Activated naive CD8-positive, alpha-beta T cell treated with anti-CD3 and anti-CD28 coated beads, Interleukin-2, amount 50 U/mL, for 24 hours (primary cell): ENCODE data around the gene CD81.

ENCODE experiments used
- ATAC-seq: fragments of 150-1000 bp; cut with Tn5 transposase; one replicate; pipeline ENCODE4 v1.10.0; 2021
- DNase-seq: peaks from one replicate; pipeline ENCODE4 v3.0.0; 2021
- H3K27ac Mint-ChIP-seq: one replicate; pipeline ENCODE4 v1.8.0; 2021; ENCODE audit warnings: mild to moderate bottlenecking, mixed read lengths
- H3K27me3 Mint-ChIP-seq: one replicate; pipeline ENCODE4 v1.8.0; 2021; ENCODE audit warnings: mixed read lengths
- H3K36me3 Mint-ChIP-seq: one replicate; pipeline ENCODE4 v1.8.0; 2021; ENCODE audit warnings: low read depth, mixed read lengths
- H3K4me1 Mint-ChIP-seq: one replicate; pipeline ENCODE4 v1.8.0; 2021; ENCODE audit warnings: mixed read lengths
- H3K4me3 Mint-ChIP-seq: one replicate; pipeline ENCODE4 v1.8.0; 2021; ENCODE audit warnings: mild to moderate bottlenecking, moderate library complexity, mixed read lengths
- H3K9me3 Mint-ChIP-seq: one replicate; pipeline ENCODE4 v1.8.0; 2021; ENCODE audit warnings: mixed read lengths

Gene CD81

DNA sequence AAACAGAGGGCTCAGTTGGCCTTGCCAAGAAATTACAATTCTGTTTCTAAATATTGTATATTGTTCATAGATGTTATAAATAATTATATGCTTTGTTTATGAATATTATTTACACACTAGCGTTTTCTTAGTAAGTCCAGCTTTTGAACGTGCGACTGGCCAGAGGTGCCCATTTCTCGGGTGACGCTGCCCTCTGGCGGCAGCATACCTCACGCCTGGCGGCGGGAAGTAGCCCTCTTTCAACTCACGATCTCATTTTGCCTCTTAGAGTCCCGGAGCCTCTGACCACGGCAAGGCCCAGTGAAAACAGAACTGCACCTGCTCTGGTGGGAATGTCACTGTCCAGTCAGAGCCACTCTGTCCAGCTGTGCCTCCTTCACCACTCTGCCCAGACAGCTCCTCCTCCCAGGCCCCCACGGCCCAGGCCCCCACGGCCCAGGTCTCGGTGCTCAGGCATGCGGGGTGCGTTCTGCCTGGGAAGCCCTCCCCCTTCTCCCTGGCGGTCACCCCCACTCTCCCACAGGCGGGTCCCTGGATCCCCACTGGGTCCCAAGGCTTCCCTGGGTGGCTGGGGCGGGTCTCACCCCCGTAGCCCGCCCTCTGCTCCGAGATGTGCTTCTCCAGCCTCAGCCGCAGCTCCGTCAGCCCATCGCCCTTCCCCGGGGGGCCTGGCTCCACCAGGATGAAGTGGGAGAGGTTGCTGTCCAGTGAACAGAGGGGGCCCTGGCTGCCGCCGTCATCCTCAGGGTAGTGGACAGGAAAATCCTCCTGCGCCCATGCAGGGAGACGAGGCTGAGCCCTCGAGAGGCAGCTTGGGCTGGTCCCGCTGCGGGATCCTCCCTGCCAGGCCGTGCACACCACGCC, 42.8 kb downstream of the CD81 start:
- no peak overlapping the region for H3K4me3 Mint-ChIP-seq
- H3K36me3 Mint-ChIP-seq, result no peaks in the 10 kb centered on the region
- no peaks in the 10 kb centered on the region for H3K27me3 Mint-ChIP-seq
- H3K9me3 Mint-ChIP-seq, result no peaks in the 10 kb centered on the region
- ATAC-seq (no peak), DNase-seq (peak; percentile 79)
- peaks cover 2% of the 10 kb centered on the region for H3K4me1 Mint-ChIP-seq
- no peak overlapping the region for H3K27ac Mint-ChIP-seq

DNA sequence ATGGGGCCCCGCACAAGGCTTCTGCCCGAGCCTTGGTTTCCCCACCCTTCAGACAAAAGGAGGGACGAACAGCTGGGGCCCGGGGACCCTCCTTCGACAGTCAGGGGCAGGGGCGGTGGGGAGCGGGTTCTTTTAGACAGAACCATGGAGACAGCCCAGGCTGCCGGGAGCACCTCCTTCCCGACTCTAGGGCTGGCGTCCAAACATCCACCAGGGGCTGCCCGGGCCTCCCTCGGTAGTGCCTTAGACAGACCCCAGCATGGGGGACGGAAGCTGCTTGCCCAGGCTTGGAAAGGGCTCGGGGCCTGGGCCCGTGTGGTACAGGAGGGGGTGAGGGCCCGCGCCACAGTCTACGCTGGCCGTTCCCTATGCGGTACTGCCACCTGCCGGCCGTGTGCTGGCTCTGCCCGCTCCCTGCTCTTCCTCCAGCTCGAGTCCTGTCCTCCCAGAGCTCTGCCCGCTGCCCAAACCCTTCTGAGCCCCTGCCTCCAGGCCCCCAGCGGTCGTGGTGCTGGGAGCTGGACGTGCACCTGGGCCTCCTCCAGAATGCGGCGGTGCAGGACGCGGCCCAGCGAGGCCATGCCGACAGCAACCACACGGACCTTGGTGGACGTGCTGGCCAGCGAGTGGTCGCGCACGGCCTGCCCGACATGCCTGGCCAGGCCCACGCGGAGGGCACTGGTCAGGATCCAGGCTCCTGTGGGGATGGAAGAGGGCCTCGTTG, 43.6 kb downstream of the CD81 start:
- H3K9me3 Mint-ChIP-seq, result no peaks in the 10 kb centered on the region

DNA sequence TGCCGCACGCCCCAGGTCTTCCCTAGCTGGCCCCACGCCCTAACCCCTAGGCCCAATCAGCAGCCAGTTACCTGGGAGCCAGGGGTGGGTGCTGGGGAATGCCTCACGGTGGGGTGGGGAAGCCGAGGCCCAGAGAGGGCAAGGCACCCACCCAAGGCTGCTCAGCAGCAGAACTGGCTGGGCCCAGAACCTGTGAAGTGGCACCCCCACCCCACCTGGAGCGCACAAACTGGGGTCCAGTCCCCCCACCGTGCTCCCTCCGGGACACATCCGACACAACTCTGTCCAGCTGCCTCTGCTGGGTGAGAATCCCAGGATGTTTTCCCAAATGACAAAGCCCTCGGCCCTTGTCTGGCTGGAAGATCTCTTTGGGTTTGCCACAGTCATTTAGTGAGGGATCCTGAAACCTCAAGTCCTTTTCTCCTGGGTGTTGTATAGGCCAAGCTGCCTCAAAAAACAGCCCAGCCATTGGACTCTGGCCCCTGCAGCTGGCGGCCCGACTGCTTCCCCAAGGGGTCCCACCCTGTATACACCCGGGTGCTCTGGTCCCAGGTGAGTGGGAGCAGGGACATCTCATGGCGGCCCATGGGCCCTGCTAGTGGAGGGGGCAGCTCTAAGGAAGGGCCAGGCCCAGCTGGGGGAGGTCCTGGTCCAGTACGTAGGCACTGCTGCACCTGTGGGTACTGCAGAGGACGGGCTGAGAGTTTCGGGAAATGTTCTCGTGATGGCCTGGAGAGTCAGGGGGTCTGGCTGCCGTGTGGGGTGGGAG, 44.3 kb downstream of the CD81 start:
- H3K36me3 Mint-ChIP-seq, result no peaks in the 10 kb centered on the region
- no peak for ATAC-seq
- H3K27me3 Mint-ChIP-seq, result no peaks in the 10 kb centered on the region
- no peak overlapping the region for H3K4me3 Mint-ChIP-seq
- H3K9me3 Mint-ChIP-seq, result no peaks in the 10 kb centered on the region
- DNase-seq, result no peak
- H3K27ac Mint-ChIP-seq, result no peak overlapping the region
- H3K4me1 Mint-ChIP-seq, result peaks cover 2% of the 10 kb centered on the region

More for the DNA sequence above, 43.6 kb downstream of the CD81 start:
- H3K27ac Mint-ChIP-seq, result no peak overlapping the region
- H3K27me3 Mint-ChIP-seq, result no peaks in the 10 kb centered on the region
- peak; percentile 79 for DNase-seq
- no peak overlapping the region for H3K4me3 Mint-ChIP-seq
- no peaks in the 10 kb centered on the region for H3K36me3 Mint-ChIP-seq
- ATAC-seq, result peak; percentile 87
- peaks cover 2% of the 10 kb centered on the region for H3K4me1 Mint-ChIP-seq

DNA sequence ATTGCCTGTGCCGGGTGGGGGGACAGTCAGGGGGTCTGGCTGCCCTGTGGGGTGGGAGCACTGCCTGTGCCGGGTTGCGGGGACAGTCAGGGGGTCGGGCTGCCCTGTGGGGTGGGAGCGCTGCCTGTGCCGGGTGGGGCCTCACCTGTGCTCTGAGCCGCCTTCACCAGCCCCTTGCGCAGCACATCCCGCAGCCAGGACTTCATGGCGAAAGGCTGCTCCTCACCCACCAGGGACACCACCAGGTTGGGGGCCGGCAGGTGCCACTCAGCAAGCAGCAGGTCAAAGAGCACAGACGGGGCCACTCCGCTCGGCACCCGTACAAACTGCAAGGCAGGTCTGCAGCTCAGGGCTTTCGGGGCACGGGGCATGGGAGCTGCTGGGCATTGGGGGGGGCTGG, 44.9 kb downstream of the CD81 start:
- Mint-ChIP-seq H3K4me1 (peaks cover 2% of the 10 kb centered on the region), H3K27ac (no peak overlapping the region), H3K4me3 (no peak overlapping the region), H3K27me3 (no peaks in the 10 kb centered on the region), H3K9me3 (no peaks in the 10 kb centered on the region), H3K36me3 (no peaks in the 10 kb centered on the region)
- DNase-seq, result no peak
- no peak for ATAC-seq

DNA sequence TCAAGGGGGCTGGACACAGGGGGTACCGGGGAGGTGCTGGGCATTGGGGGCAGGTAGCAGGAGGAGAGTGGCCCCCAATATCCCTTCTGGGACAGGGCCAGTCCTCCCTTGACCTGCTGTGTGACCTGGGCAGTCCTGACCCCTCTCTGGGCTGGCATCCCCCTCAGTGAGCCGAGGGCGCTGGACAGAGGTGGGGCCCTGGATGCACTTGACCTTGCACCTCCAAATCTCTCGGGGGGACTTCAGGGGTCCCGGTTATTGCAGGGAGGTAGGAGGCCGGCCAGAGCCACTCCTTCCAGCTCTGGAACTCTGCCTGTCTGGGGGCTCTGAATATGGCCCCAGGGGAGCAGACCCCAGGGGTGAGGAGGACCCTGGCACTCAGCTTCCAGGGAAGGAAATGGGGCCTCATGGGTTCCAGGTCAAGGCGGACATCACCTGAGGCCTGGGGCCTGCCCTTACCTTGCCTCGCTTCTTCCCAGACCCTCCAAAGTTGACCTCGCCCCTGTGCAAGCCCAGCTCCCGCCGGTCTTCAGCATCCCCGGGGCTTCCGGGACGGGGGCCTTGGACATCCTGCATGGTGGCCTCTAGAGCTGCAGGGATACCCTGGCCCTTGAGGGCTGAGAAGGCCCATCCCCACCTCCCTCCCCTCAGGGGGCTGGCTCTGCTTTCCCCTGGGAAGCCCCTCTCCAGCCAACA, 45.5 kb downstream of the CD81 start:
- DNase-seq (no peak), ATAC-seq (no peak)
- H3K27me3 Mint-ChIP-seq, result no peaks in the 10 kb centered on the region
- H3K4me3 Mint-ChIP-seq, result no peak overlapping the region
- H3K9me3 Mint-ChIP-seq, result no peaks in the 10 kb centered on the region
- no peak overlapping the region for H3K27ac Mint-ChIP-seq
- no peaks in the 10 kb centered on the region for H3K36me3 Mint-ChIP-seq
- H3K4me1 Mint-ChIP-seq, result peaks cover 2% of the 10 kb centered on the region

DNA sequence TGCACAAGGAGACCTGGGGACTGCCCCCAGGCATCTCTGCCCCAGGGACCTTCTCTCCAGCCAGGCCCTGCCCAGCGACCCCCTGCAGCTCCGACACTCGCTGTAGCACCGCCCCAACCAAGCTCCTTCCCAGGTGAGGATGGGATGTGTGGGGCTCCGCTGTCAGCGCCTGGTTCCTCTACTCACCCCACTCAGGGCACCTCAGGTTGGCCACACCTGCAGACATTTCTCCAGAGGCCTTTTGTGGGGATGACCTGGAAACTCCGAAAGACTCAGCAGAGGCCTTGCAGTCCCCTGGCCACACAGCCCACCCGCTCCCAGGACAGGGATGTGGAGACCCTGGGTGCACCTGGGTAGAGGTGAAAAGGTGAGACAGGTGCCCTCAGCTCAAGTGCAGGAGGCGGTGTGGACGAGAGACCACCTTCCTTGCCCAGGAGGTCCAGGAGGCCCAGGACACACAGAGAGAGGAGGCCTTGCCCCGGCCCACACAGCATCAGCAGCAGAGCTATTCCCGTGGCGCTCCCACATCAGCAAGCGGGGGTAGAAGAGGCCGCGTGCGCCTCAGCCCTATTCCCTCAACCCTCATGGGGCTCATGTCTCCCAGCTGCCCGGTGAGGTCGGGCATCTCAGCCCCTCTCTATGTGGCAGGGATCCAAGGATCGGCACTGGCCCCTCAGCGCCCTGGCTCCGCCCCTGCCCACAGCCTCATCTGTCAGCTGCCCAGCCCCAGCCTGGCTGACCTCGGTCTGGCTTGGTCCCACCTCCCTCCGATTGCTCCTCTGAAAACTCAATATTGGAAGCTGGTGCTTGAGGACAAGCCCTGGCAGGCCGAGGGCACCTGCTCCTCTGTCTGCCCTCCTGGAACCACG, 46.3 kb downstream of the CD81 start:
- no peak overlapping the region for H3K4me3 Mint-ChIP-seq

DNA sequence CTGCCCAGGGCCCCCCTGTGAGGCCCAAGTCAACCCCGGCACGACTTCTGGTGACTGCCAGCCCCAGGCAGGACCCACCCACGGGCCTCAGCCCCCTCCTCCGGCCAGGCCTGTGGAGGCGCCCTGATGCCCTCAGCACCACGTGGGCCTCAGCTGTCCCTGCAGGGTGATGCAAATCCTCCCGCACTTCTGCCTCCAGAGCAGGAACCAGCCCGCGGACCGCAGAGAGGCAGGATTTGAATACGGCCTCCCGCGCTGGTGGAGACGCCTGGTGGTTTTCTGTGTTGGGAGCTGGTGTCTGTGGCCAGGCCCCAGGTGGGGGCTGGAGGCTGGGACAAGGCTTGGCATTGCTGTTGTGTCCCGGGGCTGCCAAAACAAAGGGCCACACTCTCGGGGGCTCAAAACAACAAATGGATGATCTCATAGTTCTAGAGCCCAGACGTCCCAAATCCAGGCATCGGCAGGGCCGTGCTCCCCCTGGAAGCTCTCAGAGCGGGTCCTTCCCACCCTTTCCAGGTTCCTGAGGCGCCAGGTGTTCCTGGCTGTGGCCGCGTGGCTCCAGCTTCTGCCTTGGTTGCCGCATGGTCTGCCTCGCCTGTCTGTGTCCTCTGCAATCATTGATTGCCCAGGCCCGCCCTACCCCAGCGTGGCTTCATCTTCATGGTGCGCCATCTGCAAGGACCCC, 47.8 kb downstream of the CD81 start:
- H3K36me3 Mint-ChIP-seq, result no peaks in the 10 kb centered on the region
- no peaks in the 10 kb centered on the region for H3K4me1 Mint-ChIP-seq
- ATAC-seq (no peak), DNase-seq (no peak)
- H3K4me3 Mint-ChIP-seq, result no peak overlapping the region
- H3K27ac Mint-ChIP-seq, result no peak overlapping the region
- H3K9me3 Mint-ChIP-seq, result no peaks in the 10 kb centered on the region
- H3K27me3 Mint-ChIP-seq, result no peaks in the 10 kb centered on the region

More for the DNA sequence above, 46.3 kb downstream of the CD81 start:
- DNase-seq (no peak), ATAC-seq (no peak)
- Mint-ChIP-seq H3K27me3 (no peaks in the 10 kb centered on the region), H3K4me1 (peaks cover 2% of the 10 kb centered on the region), H3K27ac (no peak overlapping the region), H3K9me3 (no peaks in the 10 kb centered on the region), H3K36me3 (no peaks in the 10 kb centered on the region)

DNA sequence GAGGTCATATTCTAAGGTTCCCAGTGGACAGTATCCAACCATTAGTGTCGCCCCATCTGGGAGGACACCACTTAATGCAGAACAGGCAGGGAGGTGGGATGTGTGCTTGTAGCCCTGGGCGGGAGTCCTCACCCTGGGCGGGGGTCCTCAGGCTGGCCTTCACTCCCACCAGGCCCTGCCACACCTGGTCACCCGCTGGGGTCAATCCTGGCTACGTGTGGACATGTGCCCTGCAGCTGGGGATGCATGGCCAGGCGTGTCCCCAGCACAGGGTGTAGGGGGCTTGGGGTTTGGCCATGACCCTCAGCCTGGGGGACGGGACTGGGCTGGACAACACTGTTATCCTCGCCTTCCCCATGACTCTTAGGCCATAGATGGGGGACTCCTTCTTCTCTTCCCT, 48.4 kb downstream of the CD81 start:
- ATAC-seq (no peak), DNase-seq (no peak)
- H3K4me3 Mint-ChIP-seq, result no peak overlapping the region
- H3K27ac Mint-ChIP-seq, result no peak overlapping the region
- no peaks in the 10 kb centered on the region for H3K36me3 Mint-ChIP-seq
- no peaks in the 10 kb centered on the region for H3K4me1 Mint-ChIP-seq
- H3K9me3 Mint-ChIP-seq, result no peaks in the 10 kb centered on the region
- no peaks in the 10 kb centered on the region for H3K27me3 Mint-ChIP-seq

DNA sequence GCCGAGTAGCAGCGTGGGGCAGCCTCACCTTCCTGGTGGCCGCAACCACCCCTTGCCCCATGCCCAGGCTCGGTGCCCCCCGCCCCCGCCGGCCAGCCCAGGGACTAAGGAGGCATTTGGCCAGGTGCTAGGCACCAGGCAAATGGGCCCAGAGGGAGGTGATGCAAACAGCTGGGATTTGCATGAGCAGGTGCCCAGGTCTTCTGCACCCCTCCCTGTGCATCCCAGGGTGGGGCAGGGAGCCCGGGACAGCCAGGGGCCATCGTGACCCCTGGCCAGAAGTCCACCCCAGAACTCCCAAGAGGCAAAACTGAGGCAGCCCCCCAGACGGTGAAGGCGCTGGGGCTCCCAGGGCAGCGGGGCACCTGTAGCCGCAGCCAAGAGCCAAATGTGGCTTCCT, 49.1 kb downstream of the CD81 start:
- no peaks in the 10 kb centered on the region for H3K36me3 Mint-ChIP-seq
- no peak overlapping the region for H3K4me3 Mint-ChIP-seq
- no peak overlapping the region for H3K27ac Mint-ChIP-seq
- no peaks in the 10 kb centered on the region for H3K27me3 Mint-ChIP-seq
- H3K9me3 Mint-ChIP-seq, result no peaks in the 10 kb centered on the region
- no peaks in the 10 kb centered on the region for H3K4me1 Mint-ChIP-seq
- DNase-seq (no peak), ATAC-seq (no peak)

DNA sequence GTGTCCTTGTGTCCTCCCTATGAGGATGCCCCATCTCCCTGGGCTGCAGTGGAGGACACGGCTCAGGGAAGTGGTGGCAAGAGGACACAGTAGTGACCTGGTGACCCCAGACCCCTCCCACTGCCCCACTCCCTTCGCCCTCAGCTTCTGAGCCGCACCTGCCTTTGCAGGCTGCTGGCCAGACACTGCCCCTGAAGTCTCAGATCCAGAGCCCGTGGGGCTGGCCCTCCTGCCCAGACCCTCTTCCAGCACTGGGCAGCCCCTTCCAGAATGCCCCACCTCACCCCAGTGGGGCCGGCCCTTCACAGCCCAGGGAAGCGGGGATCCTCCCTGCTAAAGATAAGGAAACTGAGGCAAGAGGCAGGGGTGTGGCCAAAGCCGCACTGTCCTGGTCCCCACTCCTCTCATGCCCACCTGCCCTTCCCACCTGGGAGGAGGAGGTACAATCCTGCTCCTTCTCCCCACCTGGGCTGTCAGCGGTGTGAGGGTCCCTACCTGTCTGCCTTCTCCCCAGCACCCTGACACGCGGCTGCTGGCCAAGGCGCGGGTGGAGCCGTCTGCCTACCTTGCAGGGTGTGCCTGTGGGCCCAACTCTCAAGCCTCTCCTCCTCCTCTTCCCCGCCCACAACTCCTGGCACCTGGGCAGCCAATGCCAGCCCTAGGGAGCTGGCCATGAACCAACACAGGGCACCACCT, 49.9 kb downstream of the CD81 start:
- no peaks in the 10 kb centered on the region for H3K27me3 Mint-ChIP-seq
- H3K4me1 Mint-ChIP-seq, result no peaks in the 10 kb centered on the region
- H3K27ac Mint-ChIP-seq, result no peak overlapping the region
- no peaks in the 10 kb centered on the region for H3K36me3 Mint-ChIP-seq
- H3K4me3 Mint-ChIP-seq, result no peak overlapping the region
- no peak for ATAC-seq
- DNase-seq, result no peak
- H3K9me3 Mint-ChIP-seq, result no peaks in the 10 kb centered on the region

DNA sequence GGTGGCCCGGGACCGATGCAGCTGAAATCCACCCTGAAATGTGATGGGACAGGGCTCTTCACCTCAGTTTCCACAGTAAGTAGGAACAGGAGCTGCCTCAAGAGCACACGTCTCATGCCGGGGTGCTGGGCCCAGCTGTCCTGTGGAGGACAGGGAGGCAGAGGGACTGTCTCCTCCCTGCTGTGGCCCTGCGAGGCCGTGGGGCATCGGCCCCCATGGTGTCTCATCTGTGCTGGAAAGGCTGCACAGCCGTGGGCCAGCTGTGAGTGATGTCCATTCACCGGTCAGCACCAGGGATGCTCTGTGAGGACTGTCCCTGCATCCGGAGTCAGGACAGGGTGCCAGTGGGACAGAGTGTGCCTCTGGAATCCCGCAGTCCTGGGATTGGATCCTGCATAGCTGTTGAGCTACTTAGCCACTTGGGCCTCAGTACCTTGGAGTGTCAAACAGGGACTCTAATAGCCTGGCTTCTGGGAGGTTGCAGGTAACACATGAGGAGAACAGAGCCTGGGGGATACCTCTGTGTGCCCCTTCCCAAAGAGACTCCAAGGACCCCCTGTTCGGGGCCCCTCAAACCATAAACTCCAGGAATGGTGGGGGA, 50.7 kb downstream of the CD81 start:
- ATAC-seq (no peak), DNase-seq (no peak)
- H3K4me3 Mint-ChIP-seq, result no peak overlapping the region
- no peaks in the 10 kb centered on the region for H3K9me3 Mint-ChIP-seq
- no peaks in the 10 kb centered on the region for H3K4me1 Mint-ChIP-seq
- no peak overlapping the region for H3K27ac Mint-ChIP-seq
- H3K36me3 Mint-ChIP-seq, result no peaks in the 10 kb centered on the region
- H3K27me3 Mint-ChIP-seq, result no peaks in the 10 kb centered on the region

DNA sequence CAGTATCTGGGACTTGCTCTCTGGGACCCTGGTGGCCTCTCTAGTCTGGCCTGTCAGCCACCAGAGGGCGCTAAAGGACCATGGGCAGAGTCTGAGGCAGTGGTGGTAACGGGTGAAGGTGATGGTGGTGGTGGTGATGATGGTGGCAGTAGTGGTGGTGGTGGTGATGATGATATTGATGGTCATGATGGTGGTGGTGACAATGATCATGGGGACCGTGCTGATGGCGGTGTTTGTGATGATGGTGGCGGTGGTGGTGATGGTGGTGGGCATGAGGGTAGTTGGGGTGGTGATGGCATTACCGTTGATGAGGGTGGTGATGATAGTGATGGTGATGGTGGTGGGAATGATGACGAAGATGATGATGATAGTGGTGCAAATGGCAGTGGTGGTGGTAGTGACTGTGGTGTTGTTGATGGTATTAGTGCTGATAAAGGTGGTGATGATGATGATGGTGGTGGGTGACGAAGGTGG, 51.2 kb downstream of the CD81 start:
- Mint-ChIP-seq H3K4me3 (no peak overlapping the region), H3K27me3 (no peaks in the 10 kb centered on the region), H3K9me3 (no peaks in the 10 kb centered on the region), H3K27ac (no peak overlapping the region), H3K36me3 (no peaks in the 10 kb centered on the region), H3K4me1 (no peaks in the 10 kb centered on the region)
- ATAC-seq (peak; percentile 81), DNase-seq (peak; percentile 88)
